Testis (tissue), 2 donors: ENCODE measurements around the gene XPC.

ENCODE experiments used
- CTCF ChIP-seq, 3 experiments: fragments of 450-650 bp in 2 of 3; fragments of 200-600 bp in 1 of 3; sonication (generic) in 1 of 3; IDR thresholded peaks; one replicate each; pipeline ENCODE4 v1.5.1; 2016 to 2019; ENCODE audit warnings: antibody characterized with exemption in 3 of 3, mild to moderate bottlenecking in 2 of 3, moderate library complexity in 1 of 3
- POLR2A ChIP-seq: fragments of 450-650 bp; IDR thresholded peaks from one replicate; pipeline ENCODE4 v1.6.1; 2017; ENCODE audit warnings: antibody characterized with exemption, mild to moderate bottlenecking, moderate library complexity

GRCh38 chr3:14118400-14119381 is 59.7 kb downstream of the XPC start:
- no peak for TF ChIP-seq CTCF (IDR thresholded peaks at IDR 0.05)
- TF ChIP-seq POLR2A, result no peak
